Right lobe of liver (tissue), 6 donors: ENCODE results near the gene NDUFA8. TPM values are rescaled to one million over a fixed set of nuclear protein-coding genes. Genes with fewer than 3 reads are reported as not detected.
A peak's percentile ranks its signal among the peaks of the same experiment; 100 is the strongest.

Source experiments
- ATAC-seq, 4 donors: fragments of 200-7000 bp; cut with Tn5 transposase; one replicate each; pipeline ENCODE4 v1.9.1; 2020; ENCODE audit warnings: mild to moderate bottlenecking in 4 of 4, moderate library complexity in 4 of 4
- DNase-seq, 3 donors: peaks; one replicate each; pipeline ENCODE4 v3.0.0-alpha.2; 2020
- H3K27ac ChIP-seq, 3 donors: fragments of 200-600 bp; one replicate each; pipeline ENCODE4 v1.8.0; 2022
- H3K27me3 ChIP-seq, 2 donors: fragments of 200-600 bp; one replicate each; pipeline ENCODE4 v1.8.0; 2022
- H3K36me3 ChIP-seq, 4 donors: fragments of 200-600 bp; sonication (generic) in 1 of 4; one replicate each; pipeline versions ENCODE4 v1.5.1 to v1.8.0; 2017 to 2022; ENCODE audit warnings: control low read depth in 1 of 4
- H3K4me1 ChIP-seq, 4 donors: fragments of 200-600 bp; sonication (generic) in 1 of 4; one replicate each; pipeline versions ENCODE4 v1.5.1 to v1.8.0; 2017 to 2022; ENCODE audit warnings: control low read depth in 1 of 4
- H3K4me3 ChIP-seq, 3 donors: fragments of 200-600 bp; one replicate each; pipeline ENCODE4 v1.8.0; 2022
- H3K9me3 ChIP-seq, 4 donors: fragments of 200-600 bp; sonication (generic) in 1 of 4; one replicate each; pipeline versions ENCODE4 v1.5.1 to v1.8.0; 2017 to 2022; ENCODE audit warnings: control low read depth in 1 of 4
- POLR2A ChIP-seq: fragments of 450-650 bp; IDR thresholded peaks from one replicate; pipeline ENCODE4 v1.6.1; 2017; ENCODE audit warnings: antibody characterized with exemption, mild to moderate bottlenecking
- WGBS: methylation state at CpG from one replicate; pipeline ENCODE4 v1.1.6; 2018; ENCODE audit warnings: low coverage, low lambda C conversion rate; ENCODE audit not compliant: insufficient coverage; ENCODE audit errors: missing lambda C conversion rate; 5-methylcytosine and 5-hydroxymethylcytosine counted together
- intact Hi-C, 2 donors: fragments of 100-400 bp; cut with DNase I; formaldehyde crosslinking; loops; one replicate each; pipeline versions ENCODE4 v1.11.2 to v1.14.1; 2022
- total RNA-seq, 6 experiments: library from RNA; depleted of rRNA in 2 of 6; stranded (reverse); fragments of >200 nt in 2 of 6; fragmentation: NEBNext Ultra II Directional in 3 of 6; extraction: Animal tissue kit (Norgen Biotek cat#: 25700) in 3 of 6; gene quantifications; one replicate each; pipeline versions ENCODE4 v1.1.0 to v1.2.4, GENCODE V29; 2016 to 2023
- TF ChIP-seq, protein P1 (sequence below), 4 donors: fragments of 200-600 bp in 3 of 4; fragments of 450-650 bp in 1 of 4; IDR thresholded peaks; one replicate each; pipeline versions ENCODE4 v1.5.1 to v1.8.0; 2016 to 2022; ENCODE audit warnings: antibody characterized with exemption in 4 of 4, mild to moderate bottlenecking in 2 of 4
- donor health status: DM: no; HTN: yes; CAD: no.
- donor health status: DM: no; HTN: no; CAD: no.
- donor health status: DM: no; HTN: no; CAD: no.
- donor health status: DM: no; HTN: yes; CAD: no.
- donor health status: DM: no; HTN: yes; CAD: no.

NDUFA8 gene
- total RNA-seq, 6 experiments from 2014 or later, result 27.3 to 43.9 (median 29.0) TPM

DNA sequence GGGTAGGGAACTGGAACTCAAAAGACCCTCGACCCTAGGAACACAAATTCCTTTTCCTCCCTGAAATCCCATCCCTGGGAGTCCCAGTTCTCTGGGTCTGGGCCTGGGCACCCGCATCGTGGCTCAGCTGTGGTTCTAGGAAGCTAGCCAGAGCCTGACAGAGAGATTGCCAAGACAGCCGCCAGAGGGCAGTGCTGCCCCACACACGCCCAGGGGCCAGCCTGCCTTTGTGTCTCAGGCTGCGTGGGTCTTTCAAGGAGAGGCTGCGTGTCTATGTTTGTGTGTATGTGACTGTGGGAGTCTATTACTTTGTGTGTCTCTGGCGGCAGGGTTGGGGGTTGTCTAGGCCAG lies 34.4 kb downstream of the NDUFA8 start:
- intact Hi-C loops, result loop anchor here (5.0 to 10.0 kb wide), 3 partner anchors 222 to 330 kb away; no protein-coding TSS in a partner anchor

DNA sequence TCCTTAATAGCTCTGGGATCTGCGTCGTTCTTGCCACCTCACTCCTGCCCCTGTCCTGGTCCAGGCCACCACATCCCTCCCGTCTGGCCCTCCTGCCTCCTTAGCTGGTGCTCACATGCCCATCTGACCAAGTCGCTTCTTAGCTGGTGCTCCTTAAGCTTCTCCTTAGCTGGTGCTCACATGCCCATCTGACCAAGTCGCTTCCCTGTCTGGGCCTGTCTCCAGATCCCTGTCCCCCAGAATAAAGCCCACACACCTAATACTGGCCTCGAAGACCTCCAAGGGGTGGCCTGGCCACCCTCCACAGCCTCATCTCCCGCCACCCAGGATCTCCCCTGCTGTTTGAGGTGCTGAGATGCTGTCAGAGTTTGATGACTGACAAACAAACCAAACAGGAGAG lies 35.1 kb downstream of the NDUFA8 start:
- H3K4me3 ChIP-seq, result no peak overlapping the region
- H3K4me1 ChIP-seq, result peaks cover 0 to 4% (median 0%) of the 10 kb centered on the region in 4 donors
- no peak for DNase-seq
- WGBS, result 38% methylated on average over 4 of the region's 7 CpGs
- H3K9me3 ChIP-seq, result no peaks in the 10 kb centered on the region
- no peaks in the 10 kb centered on the region for H3K36me3 ChIP-seq
- no peak overlapping the region for H3K27ac ChIP-seq
- no peak for ATAC-seq
- no peak for TF ChIP-seq POLR2A
- TF ChIP-seq, protein P1, sequence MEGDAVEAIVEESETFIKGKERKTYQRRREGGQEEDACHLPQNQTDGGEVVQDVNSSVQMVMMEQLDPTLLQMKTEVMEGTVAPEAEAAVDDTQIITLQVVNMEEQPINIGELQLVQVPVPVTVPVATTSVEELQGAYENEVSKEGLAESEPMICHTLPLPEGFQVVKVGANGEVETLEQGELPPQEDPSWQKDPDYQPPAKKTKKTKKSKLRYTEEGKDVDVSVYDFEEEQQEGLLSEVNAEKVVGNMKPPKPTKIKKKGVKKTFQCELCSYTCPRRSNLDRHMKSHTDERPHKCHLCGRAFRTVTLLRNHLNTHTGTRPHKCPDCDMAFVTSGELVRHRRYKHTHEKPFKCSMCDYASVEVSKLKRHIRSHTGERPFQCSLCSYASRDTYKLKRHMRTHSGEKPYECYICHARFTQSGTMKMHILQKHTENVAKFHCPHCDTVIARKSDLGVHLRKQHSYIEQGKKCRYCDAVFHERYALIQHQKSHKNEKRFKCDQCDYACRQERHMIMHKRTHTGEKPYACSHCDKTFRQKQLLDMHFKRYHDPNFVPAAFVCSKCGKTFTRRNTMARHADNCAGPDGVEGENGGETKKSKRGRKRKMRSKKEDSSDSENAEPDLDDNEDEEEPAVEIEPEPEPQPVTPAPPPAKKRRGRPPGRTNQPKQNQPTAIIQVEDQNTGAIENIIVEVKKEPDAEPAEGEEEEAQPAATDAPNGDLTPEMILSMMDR (IDR thresholded peaks at IDR 0.05), result no peak
- intact Hi-C loops, result loop anchor here in 1 of 2 donors (10.0 kb wide), 1 partner anchor 330 kb away; no protein-coding TSS in a partner anchor
- no peaks in the 10 kb centered on the region for H3K27me3 ChIP-seq

More for the DNA sequence above, 34.4 kb downstream of the NDUFA8 start:
- WGBS, result 0% methylated on average over 4 of the region's 8 CpGs
- ATAC-seq, result peak; percentile 88 to 92 (median 90)
- H3K4me1 ChIP-seq, result peaks cover 0 to 4% (median 0%) of the 10 kb centered on the region in 4 donors
- H3K4me3 ChIP-seq, result no peak overlapping the region
- DNase-seq, result peak; percentile 77 to 80 (median 79)
- H3K36me3 ChIP-seq, result no peaks in the 10 kb centered on the region
- no peaks in the 10 kb centered on the region for H3K27me3 ChIP-seq
- TF ChIP-seq, protein P1 (IDR thresholded peaks at IDR 0.05), result peak; percentile 94 to 97 (median 96)
- TF ChIP-seq POLR2A, result no peak
- no peak overlapping the region for H3K27ac ChIP-seq
- no peaks in the 10 kb centered on the region for H3K9me3 ChIP-seq

DNA sequence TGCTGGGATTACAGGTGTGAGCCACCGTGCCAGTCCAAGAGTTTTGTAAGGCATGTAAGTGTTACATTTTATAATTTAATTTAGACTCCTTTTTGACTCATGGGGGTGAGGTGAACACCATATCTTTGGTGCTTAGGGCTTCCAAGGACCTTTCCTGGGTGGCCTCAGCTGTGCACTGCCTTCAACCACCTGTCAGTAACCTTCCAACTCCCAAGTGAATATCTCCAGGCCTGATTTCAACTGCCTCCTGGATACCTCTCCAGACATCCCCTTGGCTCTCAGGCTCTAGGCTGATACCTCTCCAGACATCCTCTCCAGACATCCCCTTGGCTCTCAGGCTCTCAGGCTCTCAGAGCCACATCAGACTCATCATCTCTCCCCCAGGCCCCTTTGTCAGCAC lies 35.5 kb downstream of the NDUFA8 start:
- ATAC-seq (no peak), DNase-seq (no peak)
- Histone ChIP-seq H3K36me3 (no peaks in the 10 kb centered on the region), H3K9me3 (no peaks in the 10 kb centered on the region), H3K27me3 (no peaks in the 10 kb centered on the region), H3K4me3 (no peak overlapping the region), H3K4me1 (peaks cover 0 to 4% (median 0%) of the 10 kb centered on the region in 4 donors), H3K27ac (no peak overlapping the region)
- WGBS, result 60% methylated on average over 1 of the region's 1 CpG
- intact Hi-C loops, result loop anchor here in 1 of 2 donors (10.0 kb wide), 1 partner anchor 331 kb away; no protein-coding TSS in a partner anchor
- no peak for TF ChIP-seq POLR2A
- TF ChIP-seq, protein P1 (IDR thresholded peaks at IDR 0.05), result no peak

DNA sequence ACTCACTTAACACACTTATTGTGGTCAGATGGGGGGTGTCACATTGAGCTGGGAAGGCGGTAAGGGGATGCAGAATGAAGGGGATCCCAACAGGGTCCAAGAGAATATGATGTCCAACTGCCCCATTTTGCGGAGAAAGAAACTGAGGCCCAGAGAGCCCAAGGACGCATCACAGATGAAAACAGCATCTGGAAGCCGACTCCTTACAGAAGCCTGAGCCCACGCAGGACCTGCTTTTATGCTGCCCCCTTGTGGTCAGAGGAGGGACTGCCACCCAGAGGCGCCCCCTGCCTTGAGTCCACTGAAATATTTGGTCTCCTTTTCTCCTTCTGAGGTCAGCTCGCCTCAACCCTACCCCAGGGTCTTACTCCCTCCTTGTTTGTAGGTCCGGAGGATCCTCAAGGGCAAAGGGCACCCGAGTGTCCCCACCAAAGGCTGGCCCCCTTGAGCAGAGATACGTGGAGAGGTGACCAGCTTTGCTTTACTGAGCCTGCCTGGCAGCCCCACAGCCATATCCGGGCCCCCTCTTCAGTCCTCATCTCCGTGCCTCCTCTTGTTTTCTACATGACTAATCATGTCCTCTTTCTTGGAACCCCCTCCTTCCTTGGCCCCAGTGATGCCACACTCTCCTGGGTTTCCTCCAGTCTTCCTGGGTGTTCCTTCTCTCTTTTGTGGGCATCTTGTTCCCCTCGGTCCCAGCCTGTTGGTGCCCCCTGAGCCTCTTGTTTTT lies 36.5 kb downstream of the NDUFA8 start:
- WGBS, result 40% methylated on average over 2 of the region's 13 CpGs
- DNase-seq (peak; percentile 63 to 69 (median 67)), ATAC-seq (peak; percentile 63 to 80 (median 75))
- Histone ChIP-seq H3K27ac (no peak overlapping the region), H3K36me3 (no peaks in the 10 kb centered on the region), H3K4me3 (no peak overlapping the region), H3K27me3 (no peaks in the 10 kb centered on the region), H3K9me3 (no peaks in the 10 kb centered on the region), H3K4me1 (peaks cover 0 to 4% (median 0%) of the 10 kb centered on the region in 4 donors)
- intact Hi-C loops, result loop anchor here in 1 of 2 donors (10.0 kb wide), 1 partner anchor 332 kb away; no protein-coding TSS in a partner anchor
- TF ChIP-seq, protein P1 (IDR thresholded peaks at IDR 0.05), result peak; percentile 91 to 98 (median 96)
- no peak for TF ChIP-seq POLR2A
